NCI-H510A (cell line): ENCODE data around the gene BRIP1.

Experiments used
- DNase-seq: peaks from one replicate; lab custom pipeline; 2025; lab: John Stamatoyannopoulos, UW

The BRIP1 gene

DNA sequence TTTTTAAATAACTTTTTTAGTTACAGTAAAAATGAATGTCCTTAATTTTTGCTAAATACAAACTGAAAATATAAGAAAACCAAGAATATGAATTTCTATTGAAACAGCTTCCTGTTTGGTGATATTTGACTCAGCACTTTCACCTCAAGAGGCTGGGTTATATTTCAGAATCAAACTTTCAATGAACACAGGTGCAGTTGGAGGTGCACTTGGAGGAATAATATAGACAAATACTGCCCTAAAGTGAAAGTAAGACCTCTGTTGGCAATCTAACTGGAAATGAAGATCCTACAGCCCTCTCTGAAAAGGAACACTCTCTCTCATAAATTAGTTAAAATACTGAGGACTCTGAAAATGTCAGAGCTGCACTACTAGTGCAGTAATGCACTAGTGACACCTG lies 106.2 kb downstream of the BRIP1 start:
- DNase-seq, result no peak

- DNase-seq, result no peak
These were observed 106.8 kb downstream of the BRIP1 start for GRCh38 chr17:61756561-61756960.

GRCh38 chr17:61755668-61756067 lies 107.7 kb downstream of the BRIP1 start:
- DNase-seq, result no peak

GRCh38 chr17:61755078-61755477 lies 108.2 kb downstream of the BRIP1 start:
- no peak for DNase-seq

DNA sequence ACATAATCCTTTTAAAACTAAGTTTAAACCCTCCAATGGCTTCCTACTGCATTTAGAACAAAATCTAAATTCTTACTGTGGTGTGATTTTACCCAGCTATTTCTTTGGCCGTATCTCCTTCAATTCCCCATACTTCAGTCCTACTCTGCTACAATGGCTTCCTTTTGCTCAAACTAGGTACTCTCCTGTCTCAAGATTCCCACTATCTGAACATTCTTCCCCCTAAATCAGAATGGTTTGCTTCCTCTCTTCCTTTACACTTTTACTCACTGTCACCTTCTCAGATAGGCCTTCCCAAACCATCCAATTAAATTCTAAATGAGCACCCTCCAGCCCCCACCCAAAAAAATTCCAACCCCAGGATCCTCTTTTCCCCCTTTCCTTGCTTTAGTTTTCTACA lies 109.2 kb downstream of the BRIP1 start:
- DNase-seq, result no peak

DNA sequence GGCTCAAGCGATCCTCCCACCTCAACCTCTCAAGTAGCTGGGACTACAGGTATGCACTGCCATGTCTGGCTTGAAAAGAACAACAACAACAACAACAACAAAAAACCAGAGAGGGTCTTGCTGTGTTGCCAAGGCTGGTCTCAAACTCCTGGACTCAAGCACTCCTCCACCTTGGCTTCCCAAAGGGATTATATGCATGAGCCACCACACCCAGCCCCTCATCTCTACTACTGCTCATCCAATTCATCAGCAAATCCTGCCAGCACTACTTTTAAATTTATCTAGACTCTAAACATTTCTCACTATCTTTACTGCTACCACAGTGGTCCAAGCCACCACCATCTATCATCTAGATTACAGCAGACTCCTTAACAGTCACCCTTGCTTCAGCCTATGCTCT lies 109.6 kb downstream of the BRIP1 start:
- DNase-seq, result no peak

GRCh38 chr17:61750656-61751055 lies 112.7 kb downstream of the BRIP1 start:
- no peak for DNase-seq

- no peak for DNase-seq
These were observed 113.4 kb downstream of the BRIP1 start for GRCh38 chr17:61749823-61750404.

DNA sequence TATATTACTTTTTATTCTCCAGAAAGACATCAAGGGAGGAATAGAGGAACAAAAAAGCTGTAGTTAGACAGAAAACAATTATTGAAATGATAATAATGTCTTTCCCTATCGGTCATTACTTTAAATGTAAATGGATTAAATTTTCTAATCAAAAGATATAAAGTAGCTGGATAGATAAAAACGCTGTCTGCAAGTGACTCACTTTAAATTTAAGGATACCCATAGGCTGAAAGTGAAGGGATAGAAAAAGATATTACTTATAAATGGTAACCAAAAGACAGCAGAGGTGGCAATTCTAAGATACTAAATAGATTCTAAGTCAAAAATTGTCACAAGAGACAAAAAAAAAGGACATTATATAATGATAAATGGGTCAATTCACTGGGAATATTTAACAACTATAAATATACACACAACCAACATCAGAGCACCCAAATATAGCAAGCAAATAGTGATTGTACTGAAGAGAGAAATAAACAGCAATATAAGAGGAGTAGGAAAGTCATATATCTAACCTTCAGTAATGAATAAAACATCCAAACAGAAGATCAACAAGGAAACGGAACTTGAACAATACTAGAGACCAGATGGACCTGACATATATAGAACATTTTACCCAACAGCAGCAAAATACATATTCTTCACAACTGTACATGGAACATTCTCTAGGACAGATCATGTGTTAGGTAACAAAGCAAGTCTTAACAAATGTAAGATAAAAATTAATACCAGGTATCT lies 116.9 kb downstream of the BRIP1 start:
- DNase-seq, result no peak

GRCh38 chr17:61744804-61745203 lies 118.5 kb downstream of the BRIP1 start:
- DNase-seq, result no peak

GRCh38 chr17:61744252-61744651 lies 119.1 kb downstream of the BRIP1 start:
- DNase-seq, result no peak

DNA sequence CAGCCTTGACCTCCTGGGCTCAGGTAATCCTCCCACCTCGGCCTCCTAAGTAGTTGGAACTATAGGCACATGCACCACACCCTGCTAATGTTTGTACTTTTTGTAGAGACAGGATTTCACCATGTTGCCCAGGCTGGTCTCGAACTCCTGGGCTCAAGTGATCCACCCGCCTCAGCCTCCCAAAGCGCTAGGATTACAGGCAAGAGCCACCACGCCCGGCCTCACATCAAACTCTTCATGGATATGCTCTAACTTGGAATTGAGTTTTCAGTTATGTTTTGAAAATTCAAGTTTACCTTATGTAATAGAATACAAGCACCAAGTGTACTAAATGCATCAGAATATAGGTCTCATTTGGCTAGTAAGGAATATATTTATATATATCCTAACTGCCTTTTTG lies 119.6 kb downstream of the BRIP1 start:
- DNase-seq, result no peak

DNA sequence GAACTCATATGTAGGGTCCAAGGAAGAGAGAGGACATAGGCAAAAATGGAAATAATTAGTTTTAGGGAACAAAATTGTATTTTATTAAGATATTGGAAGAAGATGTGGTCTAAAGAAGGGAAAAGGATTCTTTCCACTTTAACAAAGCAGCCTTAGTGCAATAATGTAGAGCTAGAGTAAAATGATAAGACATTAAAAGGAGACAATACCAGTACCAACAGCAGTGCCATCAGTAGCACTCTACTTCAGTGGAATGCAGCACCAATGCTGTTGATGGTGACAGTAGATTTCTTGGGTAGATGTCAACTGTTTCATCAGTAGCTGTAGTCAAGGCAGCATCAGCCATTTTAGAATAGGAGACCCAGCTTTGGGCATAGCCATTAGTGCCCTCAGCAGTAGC lies 124.3 kb downstream of the BRIP1 start:
- no peak for DNase-seq

DNA sequence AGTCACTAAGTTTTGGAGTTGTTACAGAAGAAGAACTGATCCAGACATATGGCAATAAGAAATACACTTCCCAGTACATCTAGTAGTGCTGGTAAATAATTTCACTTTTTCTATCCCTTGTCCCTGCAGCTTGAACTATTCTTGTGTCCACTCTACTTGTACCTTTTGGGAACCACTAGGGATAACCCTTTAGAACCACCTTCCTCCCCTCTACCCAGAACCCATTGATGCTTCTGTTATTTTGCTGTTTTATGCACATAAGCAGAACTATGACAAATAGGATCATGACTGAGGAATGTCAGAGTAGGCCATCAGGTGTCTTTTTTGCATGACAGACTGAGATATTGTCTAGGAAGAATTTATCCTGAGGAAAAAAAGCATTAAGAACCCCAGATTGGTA lies 125.1 kb downstream of the BRIP1 start:
- no peak for DNase-seq

GRCh38 chr17:61737820-61738219 lies 125.5 kb downstream of the BRIP1 start:
- no peak for DNase-seq

DNA sequence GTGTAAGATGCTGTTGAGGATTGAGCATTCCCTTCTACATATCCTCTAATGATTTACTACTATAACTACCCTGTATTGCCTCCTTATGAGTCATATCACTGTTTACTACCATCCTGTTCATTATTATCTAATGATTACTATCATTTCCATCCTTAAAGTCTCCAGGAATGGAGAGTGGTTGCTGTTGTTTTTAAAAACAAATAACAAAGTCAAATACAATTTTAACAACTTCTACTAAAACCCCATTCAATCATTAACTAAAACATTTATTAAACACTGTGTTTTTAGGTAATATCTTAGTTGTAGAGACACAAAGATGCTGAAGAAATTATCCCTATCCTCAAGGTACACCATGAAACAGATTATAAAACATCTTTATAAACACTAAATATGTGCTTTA lies 126.9 kb downstream of the BRIP1 start:
- DNase-seq, result no peak

GRCh38 chr17:61735807-61736206 lies 127.5 kb downstream of the BRIP1 start:
- no peak for DNase-seq

DNA sequence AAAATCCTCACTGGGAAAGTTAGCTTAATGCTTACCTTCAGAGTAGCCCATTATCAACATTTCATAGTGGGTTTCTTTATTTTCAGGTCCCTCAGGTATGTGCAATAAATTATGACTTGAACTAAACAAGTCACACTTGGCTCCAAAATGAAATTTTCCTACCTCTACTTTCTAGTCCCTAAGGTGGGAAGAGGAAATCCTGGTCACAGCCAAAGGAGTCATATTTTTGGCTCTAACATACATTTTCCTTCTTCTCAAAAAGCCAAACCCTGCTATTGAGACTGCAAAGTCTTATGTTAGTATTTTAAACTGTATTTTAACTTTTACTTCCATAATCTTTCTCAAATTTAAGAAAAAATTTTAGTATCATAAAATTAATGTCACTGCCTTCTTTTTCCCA lies 128.9 kb downstream of the BRIP1 start:
- DNase-seq, result no peak

GRCh38 chr17:61734012-61734411 lies 129.3 kb downstream of the BRIP1 start:
- no peak for DNase-seq

GRCh38 chr17:61733021-61733420 lies 130.3 kb downstream of the BRIP1 start:
- DNase-seq, result no peak

GRCh38 chr17:61732169-61732568 lies 131.2 kb downstream of the BRIP1 start:
- no peak for DNase-seq

DNA sequence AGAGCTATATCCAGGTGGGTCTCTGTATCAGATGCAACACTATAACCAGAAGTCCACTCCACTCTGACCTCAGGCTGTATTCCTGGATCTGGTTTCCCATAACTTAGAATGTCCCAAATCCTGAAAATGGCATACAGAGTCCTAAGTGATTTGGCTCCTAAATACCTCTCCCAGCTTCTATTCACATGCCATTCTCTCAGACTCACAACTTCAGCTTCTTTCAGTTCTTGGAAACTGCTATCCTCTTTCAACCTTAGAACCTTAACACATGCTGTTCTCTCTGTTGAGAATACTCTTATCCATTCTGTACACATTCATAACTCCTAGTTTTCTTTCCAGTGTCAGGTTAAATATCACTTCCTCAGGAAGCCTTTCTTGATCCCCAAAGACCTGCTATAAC lies 132.0 kb downstream of the BRIP1 start:
- DNase-seq, result no peak

DNA sequence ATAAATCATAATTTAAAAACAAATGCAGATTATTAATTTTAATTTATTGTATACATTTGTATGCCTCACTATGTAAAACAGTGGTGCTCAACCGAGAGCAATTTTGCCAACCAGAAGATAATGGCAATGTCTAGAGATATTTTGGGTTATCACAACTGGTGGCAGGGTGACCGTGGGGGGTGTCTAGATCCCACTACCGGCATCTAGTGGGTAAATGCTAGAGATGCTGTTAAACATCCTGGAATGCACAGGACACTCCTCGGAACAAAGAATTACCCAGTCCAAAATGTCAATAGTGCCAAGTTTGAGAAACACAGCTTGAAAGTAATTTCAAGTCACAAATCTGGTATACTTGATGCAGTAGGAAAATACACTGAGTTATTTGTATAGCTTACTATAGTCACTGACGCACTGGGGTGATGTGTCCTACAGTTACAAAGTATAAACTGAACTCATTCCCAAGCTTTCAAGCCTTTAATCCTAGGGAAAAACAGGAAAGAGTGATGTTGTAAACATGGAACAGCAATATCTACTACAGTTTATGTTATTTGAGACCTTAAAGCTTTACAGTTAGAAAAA lies 133.5 kb downstream of the BRIP1 start:
- DNase-seq, result no peak
